Measurements from ENCODE around the gene MNT.
"Not testable (repeated sequence)": the region's sequence is repeated elsewhere in the genome, so short reads cannot be mapped to it uniquely, and the experiment has no call there.

MNT gene

DNA sequence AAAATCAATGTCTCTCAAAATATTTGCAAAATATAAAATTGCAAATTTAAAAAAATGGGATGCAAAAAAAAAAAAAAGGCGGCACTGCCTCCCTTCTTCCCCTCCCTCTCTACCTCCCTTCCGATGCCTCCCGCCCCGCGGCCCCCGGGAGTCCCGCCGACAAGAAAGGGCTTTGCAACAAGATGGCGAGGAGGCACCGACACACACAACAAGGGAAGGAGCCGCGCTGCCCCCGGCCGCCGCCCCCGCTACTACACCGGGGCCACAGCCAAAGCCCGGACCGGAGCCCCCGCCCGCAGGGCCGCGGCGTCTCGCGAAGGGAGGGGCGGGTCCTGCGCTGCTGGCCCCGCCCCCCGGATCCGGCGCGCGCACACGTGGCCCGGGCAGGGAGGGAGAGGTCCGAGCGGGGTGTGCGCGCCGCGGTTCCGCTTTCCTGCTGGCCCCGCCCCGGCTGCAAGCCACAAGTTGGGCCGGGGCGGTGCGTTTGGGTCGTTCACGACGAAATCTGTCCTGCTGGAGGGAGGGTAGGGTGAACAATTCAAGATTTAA lies at the start of gene MNT:
MNT (minus strand) TSS at position 184 of the 549 bp plus-strand sequence. CDS start 348 bp downstream, outside the sequence.
- DNase-seq, result peak; percentile 96

GRCh38 chr17:2450016-2450650 lies 49.3 kb upstream of the MNT start:
- no peak for DNase-seq

DNA sequence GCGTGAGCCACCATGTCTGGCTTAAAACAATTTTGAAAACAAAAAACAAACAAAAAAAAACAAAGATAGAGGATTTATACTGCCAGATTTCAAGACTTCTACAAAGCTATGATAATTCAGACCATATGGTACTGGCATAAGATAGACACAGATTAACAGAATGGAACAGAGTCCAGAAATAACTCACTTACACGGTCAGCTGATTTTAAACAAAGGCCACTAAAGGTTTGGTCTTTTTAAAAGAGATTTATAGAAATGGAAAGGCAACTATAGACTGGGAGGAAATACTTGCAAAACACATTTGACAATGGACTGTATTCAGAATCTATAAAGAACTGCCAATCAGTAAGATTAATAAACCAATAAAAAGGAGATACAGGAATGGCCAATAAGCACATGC lies 48.6 kb upstream of the MNT start:
- no peak for DNase-seq

DNA sequence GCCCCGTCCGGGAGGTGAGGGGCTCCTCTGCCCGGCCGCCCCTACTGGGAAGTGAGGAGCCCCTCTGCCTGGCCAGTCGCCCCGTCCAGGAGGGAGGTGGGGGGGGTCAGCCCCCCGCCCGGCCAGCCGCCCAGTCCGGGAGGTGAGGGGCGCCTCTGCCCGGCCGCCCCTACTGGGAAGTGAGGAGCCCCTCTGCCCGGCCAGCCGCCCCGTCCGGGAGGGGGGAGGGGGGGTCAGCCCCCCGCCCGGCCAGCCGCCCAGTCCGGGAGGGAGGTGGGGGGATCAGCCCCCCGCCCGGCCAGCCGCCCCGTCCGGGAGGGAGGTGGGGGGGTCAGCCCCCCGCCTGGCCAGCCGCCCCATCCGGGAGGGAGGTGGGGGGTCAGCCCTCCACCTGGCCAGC lies 46.6 kb upstream of the MNT start:
- DNase-seq, result not testable (repeated sequence)

DNA sequence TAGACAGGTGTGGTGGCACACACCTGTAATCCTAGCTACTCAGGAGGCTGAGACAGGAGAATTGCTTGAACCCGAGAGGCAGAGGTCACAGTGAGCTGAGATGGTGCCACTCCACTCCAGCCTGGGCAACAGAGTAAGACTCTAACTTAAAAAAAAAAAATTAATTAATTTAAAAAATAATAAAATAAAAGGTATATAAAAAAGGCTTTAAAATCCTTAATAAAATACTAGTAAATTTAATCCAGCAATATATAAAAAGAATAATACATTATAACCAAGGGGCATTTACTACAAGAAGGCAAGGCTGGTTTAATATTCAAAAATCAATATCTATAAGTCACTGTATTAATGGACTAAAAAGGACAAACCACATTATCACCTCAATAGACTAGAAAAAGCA lies 44.8 kb upstream of the MNT start:
- DNase-seq, result no peak

- DNase-seq, result no peak
Observed at GRCh38 chr17:2444382-2444781, 43.5 kb upstream of the MNT start.

GRCh38 chr17:2442166-2442565 lies 41.3 kb upstream of the MNT start:
- DNase-seq, result no peak

- no peak for DNase-seq
Observed at GRCh38 chr17:2440930-2441329, 40.1 kb upstream of the MNT start.

DNA sequence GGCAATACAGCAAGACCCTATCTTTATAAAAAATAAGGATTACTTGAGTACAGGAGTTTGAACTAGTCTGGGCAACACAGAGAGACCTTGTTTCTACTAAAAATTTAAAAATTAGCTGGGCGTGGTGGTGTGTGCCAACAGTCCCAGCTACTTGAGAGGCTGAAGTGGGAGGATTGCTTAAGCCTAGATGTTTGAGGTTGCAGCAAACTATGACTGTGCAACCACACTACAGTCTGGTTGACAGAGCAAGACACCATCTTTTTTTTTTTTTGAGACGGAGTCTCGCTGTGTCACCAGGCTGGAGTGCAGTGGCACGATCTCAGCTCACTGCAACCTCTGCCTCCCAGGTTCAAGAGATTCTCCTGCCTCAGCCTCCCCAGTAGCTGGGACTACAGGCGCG lies 39.1 kb upstream of the MNT start:
- DNase-seq, result peak; percentile 97

DNA sequence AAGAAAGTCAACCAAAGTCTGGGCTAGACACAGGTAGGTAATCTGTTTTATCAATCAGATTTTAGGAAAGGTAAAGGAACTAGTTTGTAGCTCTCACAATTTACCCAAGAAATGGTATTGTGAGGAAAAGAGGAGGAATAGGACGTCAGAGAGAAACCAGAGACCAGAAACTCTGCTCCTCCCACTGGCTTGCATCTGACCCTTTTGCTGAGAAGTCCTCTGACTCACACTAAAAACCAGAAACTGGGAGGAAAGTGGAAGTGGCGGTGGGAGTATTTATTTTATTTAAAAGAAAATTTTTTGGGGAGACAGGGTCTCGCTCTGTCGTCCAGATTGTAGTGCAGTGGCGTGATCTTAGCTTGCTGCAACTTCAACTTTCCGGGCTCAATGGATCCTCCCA lies 38.0 kb upstream of the MNT start:
- DNase-seq, result peak; percentile 95

DNA sequence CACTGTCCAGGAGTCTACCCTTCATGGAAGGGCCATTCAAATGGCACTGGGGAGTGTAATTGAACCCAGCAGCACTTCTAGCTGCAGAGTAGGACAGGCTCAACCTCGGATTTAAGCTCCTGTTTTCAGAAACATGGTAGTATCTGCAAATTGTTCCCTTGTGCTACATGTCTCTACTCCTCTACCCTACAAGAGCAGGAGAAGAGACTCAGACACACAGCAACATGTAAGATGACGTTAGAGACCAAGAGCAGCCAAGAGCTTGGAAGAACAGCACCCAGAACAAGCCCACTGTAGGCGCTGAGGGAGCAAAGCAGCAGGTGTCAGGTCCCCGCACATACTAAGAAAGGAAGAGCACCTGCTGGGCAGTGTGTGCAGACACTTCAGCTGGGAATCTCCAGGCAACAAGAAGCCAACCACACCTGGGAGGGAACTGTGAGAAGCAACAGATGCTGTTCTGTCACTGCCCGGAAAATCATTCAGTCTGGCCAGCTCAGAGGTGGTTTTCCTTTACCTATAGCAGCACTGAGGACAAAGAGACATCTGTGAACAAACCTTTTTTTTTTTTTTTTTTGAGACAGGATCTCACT lies 35.6 kb upstream of the MNT start:
- no peak for DNase-seq

- no peak for DNase-seq
Observed at GRCh38 chr17:2435862-2436261, 35.0 kb upstream of the MNT start.

GRCh38 chr17:2435181-2435741 lies 34.4 kb upstream of the MNT start:
- no peak for DNase-seq

- peak; percentile 58 for DNase-seq
Observed at GRCh38 chr17:2433696-2434095, 32.8 kb upstream of the MNT start.

DNA sequence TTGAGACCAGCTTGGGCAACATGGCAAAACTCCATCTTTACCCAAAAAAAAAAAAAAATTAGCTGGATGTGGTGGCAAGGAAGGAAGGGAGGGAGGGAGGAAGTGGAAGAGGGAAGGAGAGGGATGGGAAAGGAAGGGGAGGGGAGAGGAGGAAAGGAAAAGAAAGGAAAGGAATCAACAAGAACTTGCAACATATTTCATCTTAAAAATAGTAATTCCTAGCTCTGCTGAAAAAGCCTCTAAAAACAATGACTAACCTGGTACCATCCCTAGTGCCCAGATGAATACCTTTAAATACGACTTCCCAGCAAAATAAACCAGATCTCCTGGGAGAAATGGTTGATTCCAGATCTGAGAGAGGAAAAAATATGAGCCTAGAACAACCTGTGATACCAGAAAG lies 27.1 kb upstream of the MNT start:
- DNase-seq, result no peak

GRCh38 chr17:2427215-2427614 lies 26.4 kb upstream of the MNT start:
- DNase-seq, result no peak

DNA sequence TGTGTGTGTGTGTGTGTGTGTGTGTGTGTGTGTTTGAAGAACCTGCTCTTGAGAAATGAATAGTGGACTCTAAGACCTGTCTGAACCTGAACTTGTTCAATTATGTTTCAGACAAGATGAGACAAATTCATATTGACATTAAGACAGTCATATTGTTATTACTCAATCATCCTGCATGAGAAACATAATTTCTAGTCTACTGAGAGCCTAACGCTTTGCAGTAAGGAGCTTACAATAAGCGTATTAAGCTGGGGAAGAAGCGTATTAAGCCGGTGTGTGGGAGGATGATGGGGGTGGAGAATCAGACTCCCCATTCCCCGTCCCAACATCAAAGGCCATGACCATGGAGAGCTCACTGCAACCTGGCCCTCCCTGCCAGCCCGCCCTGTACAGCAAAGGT lies 22.4 kb upstream of the MNT start:
- no peak for DNase-seq

- peak; percentile 36 for DNase-seq
Observed at GRCh38 chr17:2421315-2422147, 20.7 kb upstream of the MNT start.

DNA sequence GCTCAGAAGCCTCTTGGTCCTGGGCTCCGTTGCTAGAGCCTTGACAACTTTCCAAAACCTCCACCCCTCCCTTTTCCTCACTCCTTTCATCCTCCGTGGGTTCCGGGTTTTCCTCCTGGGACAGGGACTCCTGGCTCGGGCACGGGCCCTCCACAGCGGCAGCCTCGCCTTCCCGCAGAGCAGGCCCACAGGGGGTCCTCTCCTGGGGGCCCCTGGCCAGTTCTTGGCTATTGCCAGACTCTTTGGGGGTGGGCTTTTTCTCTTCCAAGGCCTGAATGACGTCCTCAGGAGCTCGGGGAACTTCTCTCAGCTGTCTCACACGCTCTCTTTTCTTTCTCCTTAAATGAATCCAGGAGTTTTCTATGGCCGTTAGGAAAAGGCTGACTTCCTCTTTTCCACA lies 19.3 kb upstream of the MNT start:
- no peak for DNase-seq

DNA sequence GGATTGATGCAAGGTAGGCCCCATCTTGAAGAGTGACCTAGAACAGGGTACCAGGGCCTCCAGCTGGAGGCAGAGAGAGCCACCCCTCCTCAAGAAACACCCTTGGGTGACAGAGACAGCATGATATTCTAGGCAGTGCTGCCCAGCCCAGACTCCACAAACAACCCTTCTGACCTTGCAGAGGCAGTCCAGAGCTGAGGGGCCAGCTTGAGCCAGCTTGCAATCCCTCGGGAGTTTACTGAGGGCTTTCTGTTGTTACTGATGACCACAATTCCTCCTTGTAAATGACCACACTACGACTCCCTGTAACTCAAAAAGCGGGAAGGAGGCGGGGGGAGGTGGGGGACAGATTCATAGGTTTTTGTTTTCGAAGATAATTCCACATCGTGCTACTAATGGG lies 18.6 kb upstream of the MNT start:
- no peak for DNase-seq

DNA sequence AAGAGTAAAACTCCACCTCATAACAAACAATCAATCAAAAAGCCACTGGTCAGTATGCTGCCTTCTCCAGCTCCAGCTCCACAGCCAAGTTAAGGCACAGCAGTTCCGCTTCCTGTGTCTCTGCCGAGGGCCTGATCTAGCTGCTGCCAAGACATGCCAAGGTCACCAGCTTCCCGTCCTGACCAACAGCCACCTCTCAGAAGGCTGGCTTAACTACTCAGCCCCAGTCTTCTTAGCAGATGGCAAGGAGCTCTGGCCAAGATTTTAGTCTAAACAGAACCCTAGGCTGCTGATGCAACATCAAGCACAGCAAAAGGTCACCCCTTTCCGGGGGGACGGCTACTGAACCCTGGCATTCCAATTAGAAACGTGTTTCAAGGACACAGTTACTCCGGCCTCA lies 17.7 kb upstream of the MNT start:
- no peak for DNase-seq

GRCh38 chr17:2416010-2416734 lies 15.3 kb upstream of the MNT start:
- peak; percentile 84 for DNase-seq

DNA sequence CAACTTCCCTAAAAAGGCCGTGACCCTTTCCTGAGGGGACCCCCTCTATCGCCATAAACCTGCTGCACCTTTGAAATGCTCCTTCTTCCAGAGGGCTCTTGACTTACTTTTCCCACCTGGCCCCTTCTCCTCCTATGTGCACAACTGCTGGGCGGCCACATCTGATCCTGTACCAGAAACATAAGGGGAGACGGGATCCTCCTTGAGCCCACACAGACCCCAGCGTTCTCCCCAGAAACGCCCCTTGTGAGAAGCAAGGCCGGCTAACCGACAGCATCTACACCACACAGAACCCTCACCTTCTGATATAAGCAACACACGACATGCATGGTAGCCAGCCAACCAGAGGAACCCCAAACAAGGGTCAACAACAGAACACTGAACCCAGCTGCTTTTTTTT lies 14.2 kb upstream of the MNT start:
- no peak for DNase-seq
